WTC11 (cell line): Measurements from ENCODE around the gene ID4. TPM values are rescaled to one million over a fixed set of nuclear protein-coding genes. Genes with fewer than 3 reads are reported as not detected.

Experiments used
- ATAC-seq: fragments of 200-7000 bp; cut with Tn5 transposase; 2 replicates; pipeline ENCODE4 v1.10.0; 2021; ENCODE audit warnings: mild to moderate bottlenecking, moderate library complexity
- CTCF ChIA-PET: fragments of 300-600 bp; sonication (Branson Sonifier 250); formaldehyde crosslinking; loops from one replicate; lab custom pipeline; 2021; ENCODE audit warnings: antibody characterized with exemption; lab: Charles Lee
- POLR2A ChIA-PET: fragments of 350-600 bp; sonication (Branson Sonifier 250); formaldehyde crosslinking; loops from one replicate; lab custom pipeline; 2021; ENCODE audit warnings: antibody characterized with exemption; lab: Charles Lee
- DNase-seq: peaks from one replicate; pipeline ENCODE4 v3.0.0; 2021; ENCODE audit warnings: low spot score
- H3K27ac Mint-ChIP-seq: 2 replicates; pipeline ENCODE4 v1.8.0; 2021; ENCODE audit warnings: mixed read lengths
- H3K27me3 Mint-ChIP-seq: 2 replicates; pipeline ENCODE4 v1.8.0; 2021; ENCODE audit warnings: low read depth, mild to moderate bottlenecking, moderate library complexity, mixed read lengths
- H3K36me3 Mint-ChIP-seq: 2 replicates; pipeline ENCODE4 v1.8.0; 2021; ENCODE audit warnings: mixed read lengths
- H3K4me1 Mint-ChIP-seq: 2 replicates; pipeline ENCODE4 v1.8.0; 2022; ENCODE audit warnings: mixed read lengths
- H3K4me3 Mint-ChIP-seq: 2 replicates; pipeline ENCODE4 v1.8.0; 2021; ENCODE audit warnings: mild to moderate bottlenecking, moderate library complexity, mixed read lengths
- H3K9me3 Mint-ChIP-seq: 2 replicates; pipeline ENCODE4 v1.8.0; 2021; ENCODE audit warnings: mixed read lengths
- AFF4 ChIP-seq: sonication (generic); formaldehyde crosslinking; IDR thresholded peaks from 2 replicates; pipeline ENCODE4 v1.8.1; 2023; ENCODE audit warnings: mild to moderate bottlenecking, missing genetic modification reagents, borderline replicate concordance
- AR ChIP-seq: fragments of 250-450 bp; sonication (Bioruptor Pico); IDR thresholded peaks from 2 replicates; pipeline ENCODE4 v1.9.0; 2021; ENCODE audit warnings: mild to moderate bottlenecking
- E2F1 ChIP-seq: sonication (generic); formaldehyde crosslinking; IDR thresholded peaks from 2 replicates; pipeline ENCODE4 v1.8.0; 2022; ENCODE audit warnings: mild to moderate bottlenecking, missing genetic modification reagents
- EMX1 ChIP-seq: fragments of 250-450 bp; sonication (Bioruptor Pico); IDR thresholded peaks from 2 replicates; pipeline ENCODE4 v1.8.0; 2021; ENCODE audit warnings: mild to moderate bottlenecking
- ERG ChIP-seq: fragments of 250-450 bp; sonication (Bioruptor Pico); IDR thresholded peaks from 2 replicates; pipeline ENCODE4 v1.8.0; 2021; ENCODE audit warnings: mild to moderate bottlenecking
- FOXP1 ChIP-seq: sonication (generic); formaldehyde crosslinking; IDR thresholded peaks from 2 replicates; pipeline ENCODE4 v1.8.0; 2022; ENCODE audit warnings: missing genetic modification reagents, mild to moderate bottlenecking, moderate library complexity, borderline replicate concordance
- GABPB1 ChIP-seq: sonication (generic); formaldehyde crosslinking; IDR thresholded peaks from 2 replicates; pipeline ENCODE4 v1.8.1; 2023; ENCODE audit warnings: mild to moderate bottlenecking, missing genetic modification reagents
- NR3C1 ChIP-seq: sonication (generic); formaldehyde crosslinking; conservative IDR thresholded peaks from 2 replicates; pipeline ENCODE4 v1.8.1; 2023; ENCODE audit warnings: low read depth, mild to moderate bottlenecking, missing genetic modification reagents
- PREB ChIP-seq: sonication (generic); formaldehyde crosslinking; IDR thresholded peaks from 2 replicates; pipeline ENCODE4 v1.8.1; 2022; ENCODE audit warnings: mild to moderate bottlenecking, missing genetic modification reagents, moderate library complexity, borderline replicate concordance
- RELA ChIP-seq: sonication (generic); formaldehyde crosslinking; IDR thresholded peaks from 2 replicates; pipeline ENCODE4 v1.8.1; 2022; ENCODE audit warnings: missing genetic modification reagents, mild to moderate bottlenecking, borderline replicate concordance
- SMAD3 ChIP-seq: sonication (generic); formaldehyde crosslinking; IDR thresholded peaks from 2 replicates; pipeline ENCODE4 v1.8.0; 2022; ENCODE audit warnings: missing genetic modification reagents, mild to moderate bottlenecking, borderline replicate concordance
- TCF7 ChIP-seq: sonication (generic); formaldehyde crosslinking; IDR thresholded peaks from 2 replicates; pipeline ENCODE4 v1.8.0; 2022; ENCODE audit warnings: mild to moderate bottlenecking, low read depth, missing genetic modification reagents, moderate library complexity
- USF1 ChIP-seq: sonication (generic); formaldehyde crosslinking; IDR thresholded peaks from 2 replicates; pipeline ENCODE4 v1.8.0; 2022; ENCODE audit warnings: mild to moderate bottlenecking, missing genetic modification reagents
- ZNF121 ChIP-seq: sonication (generic); formaldehyde crosslinking; IDR thresholded peaks from 2 replicates; pipeline ENCODE4 v1.8.0; 2023; ENCODE audit warnings: missing genetic modification reagents
- ZNF232 ChIP-seq: sonication (generic); formaldehyde crosslinking; IDR thresholded peaks from 2 replicates; pipeline ENCODE4 v1.8.0; 2022; ENCODE audit warnings: mild to moderate bottlenecking, missing genetic modification reagents
- ZNF263 ChIP-seq: sonication (generic); formaldehyde crosslinking; IDR thresholded peaks from 2 replicates; pipeline ENCODE4 v1.8.1; 2022; ENCODE audit warnings: low read depth, mild to moderate bottlenecking, moderate library complexity, missing genetic modification reagents
- ZNF425 ChIP-seq: fragments of 250-450 bp; sonication (Bioruptor Pico); conservative IDR thresholded peaks from 2 replicates; pipeline ENCODE4 v1.9.0; 2021; ENCODE audit warnings: mild to moderate bottlenecking
- ZNF512 ChIP-seq: sonication (generic); formaldehyde crosslinking; IDR thresholded peaks from 2 replicates; pipeline ENCODE4 v1.8.1; 2022; ENCODE audit warnings: missing genetic modification reagents, borderline replicate concordance
- total RNA-seq: library from RNA; stranded (reverse); gene quantifications from 3 replicates; pipeline ENCODE4 v1.2.3, GENCODE V29; 2021

ID4 gene
- total RNA-seq, 1 experiment from 2014 or later = 4.5 TPM

- Mint-ChIP-seq H3K4me3 (no peak overlapping the region), H3K27ac (no peak overlapping the region), H3K36me3 (no peaks in the 10 kb centered on the region), H3K27me3 (no peaks in the 10 kb centered on the region), H3K4me1 (no peaks in the 10 kb centered on the region), H3K9me3 (no peaks in the 10 kb centered on the region)
- CTCF ChIA-PET = no interaction called here
- POLR2A ChIA-PET = no interaction called here
- no peak for TF ChIP-seq E2F1
- TF ChIP-seq ZNF425 (CRISPR knock-in tag) = no peak
- no peak for TF ChIP-seq TCF7 (CRISPR knock-in tag)
- no peak for TF ChIP-seq AR
- no peak for TF ChIP-seq NR3C1
- no peak for TF ChIP-seq ZNF121 (CRISPR knock-in tag)
- no peak for TF ChIP-seq SMAD3 (CRISPR knock-in tag)
- no peak for TF ChIP-seq ZNF512 (CRISPR knock-in tag)
- no peak for TF ChIP-seq ZNF232 (CRISPR knock-in tag)
- no peak for TF ChIP-seq ERG (CRISPR knock-in tag)
- TF ChIP-seq GABPB1 (CRISPR knock-in tag) = no peak
- TF ChIP-seq PREB (CRISPR knock-in tag) = no peak
- TF ChIP-seq EMX1 = no peak
- no peak for TF ChIP-seq RELA (CRISPR knock-in tag)
- TF ChIP-seq FOXP1 (CRISPR knock-in tag) = no peak
- no peak for TF ChIP-seq USF1
- TF ChIP-seq ZNF263 (CRISPR knock-in tag) = no peak
- TF ChIP-seq AFF4 (CRISPR knock-in tag) = no peak
- no peak for DNase-seq
- no peak for ATAC-seq
Observed at GRCh38 chr6:19865178-19865577, 28.0 kb downstream of the ID4 start.
